GM10248 (cell line): ENCODE measurements around the gene NHLRC4.

Source experiments
- CTCF ChIA-PET: fragments of 300-600 bp; sonication (Branson Sonifier 250); formaldehyde crosslinking; extraction: SDS; loops from one replicate; lab custom pipeline; 2021; ENCODE audit warnings: antibody characterized with exemption; lab: Yijun Ruan, JAX
- POLR2A ChIA-PET: fragments of 350-650 bp; sonication (Branson Sonifier 250); formaldehyde crosslinking; extraction: SDS; loops from one replicate; lab custom pipeline; 2020; ENCODE audit warnings: antibody characterized with exemption; lab: Yijun Ruan, JAX
- DNase-seq: peaks from one replicate; pipeline ENCODE4 v3.0.0; 2012; ENCODE audit errors: extremely low spot score
- CTCF ChIP-seq: IDR thresholded peaks from 2 replicates; pipeline ENCODE4 v1.5.1; 2012; ENCODE audit warnings: mild to moderate bottlenecking, low read depth; ENCODE audit errors: extremely low read depth, missing control alignments, control extremely low read depth

Gene NHLRC4

GRCh38 chr16:580141-580945, 13.5 kb downstream of the NHLRC4 start:
- TF ChIP-seq CTCF, result no peak
- no peak for DNase-seq
- POLR2A ChIA-PET, result no interaction called here
- CTCF ChIA-PET, result interaction anchor here (1.3 kb wide), 1 partner anchor 13 kb away, joined by 4 read pairs; the partner anchor contains the start of gene NHLRC4

- TF ChIP-seq CTCF, result no peak
- POLR2A ChIA-PET, result no interaction called here
- CTCF ChIA-PET, result no interaction called here
- no peak for DNase-seq
These were observed 14.2 kb downstream of the NHLRC4 start for GRCh38 chr16:580946-581498.

GRCh38 chr16:582218-582613, 15.4 kb downstream of the NHLRC4 start:
- ChIA-PET CTCF (interaction anchor here (0.8 kb wide), 1 partner anchor 191 kb away, joined by 3 read pairs; no protein-coding TSS in a partner anchor), POLR2A (no interaction called here)
- no peak for DNase-seq
- TF ChIP-seq CTCF, result no peak

GRCh38 chr16:582614-583331, 16.0 kb downstream of the NHLRC4 start:
- no peak for TF ChIP-seq CTCF
- ChIA-PET CTCF (interaction anchor here (0.8 to 1.6 kb wide), 2 partner anchors 11 to 191 kb away, joined by 3 to 4 read pairs; no protein-coding TSS in a partner anchor), POLR2A (no interaction called here)
- DNase-seq, result no peak

- DNase-seq, result no peak
- TF ChIP-seq CTCF, result no peak
- POLR2A ChIA-PET, result no interaction called here
- CTCF ChIA-PET, result interaction anchor here (1.6 kb wide), 1 partner anchor 10 kb away, joined by 4 read pairs; no protein-coding TSS in a partner anchor
These were observed 16.6 kb downstream of the NHLRC4 start for GRCh38 chr16:583470-583814.
